Islet of Langerhans (tissue), 1 donor: ENCODE data around the gene GPR101.
"Not testable (repeated sequence)": the region's sequence is repeated elsewhere in the genome, so short reads cannot be mapped to it uniquely, and the experiment has no call there.

Experiments used
- FAIRE-seq: peaks from one replicate; lab custom pipeline; 2011; peaks lifted over from hg19 to GRCh38; lab: Jason Lieb, UNC

The GPR101 gene

GRCh38 chrX:137025930-137026329 is 7.9 kb downstream of the GPR101 start:
- FAIRE-seq: no peak

GRCh38 chrX:137000236-137000635 is 33.6 kb downstream of the GPR101 start:
- not testable (repeated sequence) for FAIRE-seq

- FAIRE-seq: no peak
Observed at GRCh38 chrX:136999024-136999423, 34.8 kb downstream of the GPR101 start.
